CD14-positive monocyte (primary cell): Measurements from ENCODE around the gene NKX6-2. TPM values are rescaled to one million over a fixed set of nuclear protein-coding genes. Genes with fewer than 3 reads are reported as not detected.

ENCODE experiments used
- DNase-seq, 3 donors: peaks; one replicate each; pipeline ENCODE4 v3.0.0-alpha.2; 2011 to 2022
- H2AFZ ChIP-seq: 2 replicates; pipeline ENCODE4 v1.6.0; 2012; ENCODE audit warnings: mild to moderate bottlenecking, low read depth, low read length, inconsistent platforms; ENCODE audit not compliant: insufficient read depth, poor library complexity, severe bottlenecking
- H3K27ac ChIP-seq, 2 donors: 1 replicate in 1 of 2; 2 replicates in 1 of 2; pipeline ENCODE4 v1.5.1; 2012 to 2013; ENCODE audit warnings: low read length in 2 of 2, control low read depth in 1 of 2, inconsistent platforms in 1 of 2, low read depth in 1 of 2, mild to moderate bottlenecking in 1 of 2
- H3K27me3 ChIP-seq, 2 donors: one replicate each; pipeline versions ENCODE4 v1.6.0 to v1.6.1; 2011 to 2013; ENCODE audit warnings: low read length in 2 of 2; ENCODE audit not compliant: control insufficient read depth in 2 of 2, insufficient read depth in 2 of 2
- H3K36me3 ChIP-seq, 2 donors: replicated peaks in 1 of 2; 1 replicate in 1 of 2; 2 replicates in 1 of 2; pipeline versions ENCODE4 v1.5.1 to v1.6.1; 2012 to 2013; ENCODE audit warnings: low read length in 2 of 2, control low read depth in 1 of 2, inconsistent platforms in 1 of 2, mild to moderate bottlenecking in 1 of 2; ENCODE audit not compliant: insufficient read depth in 2 of 2, control insufficient read depth in 1 of 2
- H3K4me1 ChIP-seq, 2 donors: 1 replicate in 1 of 2; 2 replicates in 1 of 2; pipeline versions ENCODE4 v1.5.1 to v1.6.1; 2012 to 2013; ENCODE audit warnings: low read length in 2 of 2, control low read depth in 1 of 2, inconsistent platforms in 1 of 2, mild to moderate bottlenecking in 1 of 2, moderate library complexity in 1 of 2; ENCODE audit not compliant: insufficient read depth in 2 of 2, control insufficient read depth in 1 of 2
- H3K4me2 ChIP-seq: replicated peaks from 2 replicates; pipeline ENCODE3; 2012; ENCODE audit warnings: low read length, moderate library complexity, mild to moderate bottlenecking; ENCODE audit not compliant: poor library complexity, severe bottlenecking; ENCODE audit errors: extremely low read depth
- H3K4me3 ChIP-seq, 3 experiments: fragments of 200-600 bp in 1 of 3; sonication (generic) in 1 of 3; replicated peaks in 1 of 3; 1 replicate in 2 of 3; 2 replicates in 1 of 3; pipeline ENCODE4 v1.5.1; 2011 to 2013; ENCODE audit warnings: low read length in 3 of 3, mild to moderate bottlenecking in 3 of 3, control low read depth in 2 of 3, low read depth in 2 of 3, inconsistent platforms in 1 of 3, moderate library complexity in 1 of 3
- H3K79me2 ChIP-seq: 2 replicates; pipeline ENCODE4 v1.6.0; 2012; ENCODE audit warnings: mild to moderate bottlenecking, control low read depth, inconsistent platforms, low read length, moderate library complexity; ENCODE audit not compliant: insufficient read depth
- H3K9ac ChIP-seq: 2 replicates; pipeline ENCODE4 v1.6.0; 2017; ENCODE audit warnings: low read length, mild to moderate bottlenecking; ENCODE audit not compliant: insufficient read depth, poor library complexity, severe bottlenecking
- H3K9me3 ChIP-seq, 2 donors: replicated peaks in 1 of 2; 1 replicate in 1 of 2; 2 replicates in 1 of 2; pipeline versions ENCODE4 v1.5.1 to v1.6.1; 2012 to 2013; ENCODE audit warnings: low read length in 2 of 2, control low read depth in 1 of 2; ENCODE audit not compliant: control insufficient read depth in 1 of 2, insufficient read depth in 1 of 2
- H4K20me1 ChIP-seq: 2 replicates; pipeline ENCODE4 v1.6.0; 2012; ENCODE audit warnings: mild to moderate bottlenecking, low read length, control low read depth, moderate library complexity; ENCODE audit not compliant: insufficient read depth
- H3K27ac Mint-ChIP-seq, 7 donors: one replicate each; pipeline ENCODE4 v1.8.0; 2020; ENCODE audit warnings: mild to moderate bottlenecking in 7 of 7, mixed read lengths in 7 of 7, moderate library complexity in 6 of 7, inconsistent platforms in 2 of 7
- H3K27me3 Mint-ChIP-seq, 3 donors: one replicate each; pipeline ENCODE4 v1.8.0; 2021 to 2022; ENCODE audit warnings: low read depth in 3 of 3, mild to moderate bottlenecking in 3 of 3, mixed read lengths in 3 of 3, moderate library complexity in 3 of 3, inconsistent platforms in 1 of 3
- H3K36me3 Mint-ChIP-seq, 2 donors: one replicate each; pipeline ENCODE4 v1.8.0; 2020; ENCODE audit warnings: mixed read lengths in 2 of 2, inconsistent platforms in 1 of 2, mild to moderate bottlenecking in 1 of 2
- H3K4me1 Mint-ChIP-seq: one replicate; pipeline ENCODE4 v1.8.0; 2020; ENCODE audit warnings: mild to moderate bottlenecking, mixed read lengths
- H3K4me3 Mint-ChIP-seq, 2 donors: one replicate each; pipeline ENCODE4 v1.8.0; 2020; ENCODE audit warnings: mild to moderate bottlenecking in 2 of 2, mixed read lengths in 2 of 2, moderate library complexity in 1 of 2
- H3K9me3 Mint-ChIP-seq, 7 donors: one replicate each; pipeline ENCODE4 v1.8.0; 2020 to 2022; ENCODE audit warnings: mixed read lengths in 7 of 7, mild to moderate bottlenecking in 6 of 7, moderate library complexity in 6 of 7, inconsistent platforms in 2 of 7
- CTCF ChIP-seq: fragments of 200-600 bp; IDR thresholded peaks from one replicate; pipeline ENCODE4 v1.8.0; 2022; ENCODE audit warnings: antibody characterized with exemption, mild to moderate bottlenecking
- WGBS: methylation state at CpG from one replicate; pipeline ENCODE4 v1.1.5; 2013; ENCODE audit warnings: missing lambda C conversion rate; ENCODE audit not compliant: insufficient coverage; 5-methylcytosine and 5-hydroxymethylcytosine counted together
- intact Hi-C, 2 donors: fragments of 100-400 bp; cut with micrococcal nuclease; formaldehyde crosslinking; loops; one replicate each; pipeline versions ENCODE4 v1.15.0 to v1.15.1; 2023
- polyA plus RNA-seq, 3 donors: library from polyadenylated mRNA; depleted of rRNA in 1 of 3; unstranded in 2 of 3; stranded (reverse) in 1 of 3; fragments of 300-500 nt in 2 of 3; fragments of >200 nt in 1 of 3; fragmentation: Illumina TruSeq in 2 of 3; gene quantifications; 1 replicate in 2 of 3; 2 replicates in 1 of 3; pipeline ENCODE4 v1.2.3, GENCODE V29; 2012 to 2021

NKX6-2 gene
- polyA plus RNA-seq, 3 donors: not detected

- Histone ChIP-seq H3K4me3 (no peak overlapping the region), H4K20me1 (peaks cover 7% of the 10 kb centered on the region), H3K27ac (no peak overlapping the region), H3K9ac (no peak overlapping the region), H3K36me3 (peaks cover 5 to 36% of the 10 kb centered on the region in 2 donors), H3K4me2 (no peak overlapping the region), H3K4me1 (no peaks in the 10 kb centered on the region), H2AFZ (no peak overlapping the region), H3K27me3 (no peaks in the 10 kb centered on the region), H3K9me3 (no peaks in the 10 kb centered on the region), H3K79me2 (no peaks in the 10 kb centered on the region)
- 96% methylated on average over 11 of the region's 12 CpGs for WGBS
- no peak for DNase-seq
- H3K27me3 Mint-ChIP-seq: peaks cover 0 to 2% (median 0%) of the 10 kb centered on the region in 3 donors
- peaks cover 28 to 50% of the 10 kb centered on the region in 2 donors for H3K36me3 Mint-ChIP-seq
- no peaks in the 10 kb centered on the region for H3K4me1 Mint-ChIP-seq
- H3K9me3 Mint-ChIP-seq: no peaks in the 10 kb centered on the region
- TF ChIP-seq CTCF: no peak
- intact Hi-C loops: no loop called here
- H3K4me3 Mint-ChIP-seq: no peak overlapping the region
- H3K27ac Mint-ChIP-seq: no peak overlapping the region
Measured at GRCh38 chr10:132742837-132743194, 43.1 kb downstream of the NKX6-2 start.

GRCh38 chr10:132742167-132742836 is 43.6 kb downstream of the NKX6-2 start:
- Histone ChIP-seq H3K27me3 (no peaks in the 10 kb centered on the region), H2AFZ (no peak overlapping the region), H3K4me2 (no peak overlapping the region), H3K4me1 (no peaks in the 10 kb centered on the region), H3K27ac (no peak overlapping the region), H3K9ac (no peak overlapping the region), H3K9me3 (no peaks in the 10 kb centered on the region), H3K36me3 (peaks cover 5 to 36% of the 10 kb centered on the region in 2 donors), H3K4me3 (no peak overlapping the region), H4K20me1 (peaks cover 7% of the 10 kb centered on the region), H3K79me2 (no peaks in the 10 kb centered on the region)
- no peaks in the 10 kb centered on the region for H3K4me1 Mint-ChIP-seq
- no peaks in the 10 kb centered on the region for H3K9me3 Mint-ChIP-seq
- no peak overlapping the region for H3K4me3 Mint-ChIP-seq
- no peak for TF ChIP-seq CTCF
- DNase-seq: no peak
- H3K27ac Mint-ChIP-seq: no peak overlapping the region
- peaks cover 0 to 2% (median 0%) of the 10 kb centered on the region in 3 donors for H3K27me3 Mint-ChIP-seq
- peaks cover 28 to 50% of the 10 kb centered on the region in 2 donors for H3K36me3 Mint-ChIP-seq
- intact Hi-C loops: no loop called here
- 97% methylated on average over 27 of the region's 27 CpGs for WGBS
